ENCODE results near the gene ADORA2A. TPM values are rescaled to one million over a fixed set of nuclear protein-coding genes. Genes with fewer than 3 reads are reported as not detected.

Gene ADORA2A
- total RNA-seq, 1 experiment from 2014 or later: 7.6 TPM

DNA sequence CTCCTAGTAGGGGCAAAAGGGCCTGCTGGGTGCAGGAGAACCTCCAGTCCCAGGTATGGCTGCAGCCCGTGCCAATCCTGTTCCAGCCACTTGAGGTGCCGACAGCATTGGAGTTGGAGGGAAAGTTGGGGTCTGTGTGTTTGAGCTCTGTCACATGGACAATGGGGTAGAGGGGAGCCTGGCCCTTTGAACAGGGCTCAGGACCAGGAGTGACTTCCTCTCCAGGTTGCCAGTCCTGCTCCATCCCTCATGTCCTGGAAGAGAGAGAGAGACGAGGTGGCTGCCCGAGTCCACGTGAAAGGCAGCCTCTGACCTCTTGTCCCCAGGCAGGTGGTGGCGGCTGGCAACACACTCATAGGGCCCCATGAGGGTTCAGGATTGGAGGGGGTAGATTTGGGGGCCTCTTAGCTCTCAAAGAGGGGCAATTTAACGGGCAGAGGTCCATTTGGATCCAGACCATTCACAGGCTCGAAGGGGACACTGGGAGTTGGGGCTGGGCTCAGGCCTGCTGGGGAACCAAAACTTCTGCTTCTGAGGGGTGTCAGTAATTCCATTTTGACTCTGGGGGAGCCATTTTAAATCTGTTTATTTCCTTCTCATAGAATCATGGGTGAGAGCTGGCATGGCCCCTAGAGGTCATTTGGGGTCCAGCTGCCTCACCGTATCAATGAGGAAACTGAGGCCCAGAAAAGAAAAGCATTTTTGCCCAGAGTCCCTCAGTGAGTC lies 4.1 kb downstream of the ADORA2A start (continued):
- TF ChIP-seq, protein P1, sequence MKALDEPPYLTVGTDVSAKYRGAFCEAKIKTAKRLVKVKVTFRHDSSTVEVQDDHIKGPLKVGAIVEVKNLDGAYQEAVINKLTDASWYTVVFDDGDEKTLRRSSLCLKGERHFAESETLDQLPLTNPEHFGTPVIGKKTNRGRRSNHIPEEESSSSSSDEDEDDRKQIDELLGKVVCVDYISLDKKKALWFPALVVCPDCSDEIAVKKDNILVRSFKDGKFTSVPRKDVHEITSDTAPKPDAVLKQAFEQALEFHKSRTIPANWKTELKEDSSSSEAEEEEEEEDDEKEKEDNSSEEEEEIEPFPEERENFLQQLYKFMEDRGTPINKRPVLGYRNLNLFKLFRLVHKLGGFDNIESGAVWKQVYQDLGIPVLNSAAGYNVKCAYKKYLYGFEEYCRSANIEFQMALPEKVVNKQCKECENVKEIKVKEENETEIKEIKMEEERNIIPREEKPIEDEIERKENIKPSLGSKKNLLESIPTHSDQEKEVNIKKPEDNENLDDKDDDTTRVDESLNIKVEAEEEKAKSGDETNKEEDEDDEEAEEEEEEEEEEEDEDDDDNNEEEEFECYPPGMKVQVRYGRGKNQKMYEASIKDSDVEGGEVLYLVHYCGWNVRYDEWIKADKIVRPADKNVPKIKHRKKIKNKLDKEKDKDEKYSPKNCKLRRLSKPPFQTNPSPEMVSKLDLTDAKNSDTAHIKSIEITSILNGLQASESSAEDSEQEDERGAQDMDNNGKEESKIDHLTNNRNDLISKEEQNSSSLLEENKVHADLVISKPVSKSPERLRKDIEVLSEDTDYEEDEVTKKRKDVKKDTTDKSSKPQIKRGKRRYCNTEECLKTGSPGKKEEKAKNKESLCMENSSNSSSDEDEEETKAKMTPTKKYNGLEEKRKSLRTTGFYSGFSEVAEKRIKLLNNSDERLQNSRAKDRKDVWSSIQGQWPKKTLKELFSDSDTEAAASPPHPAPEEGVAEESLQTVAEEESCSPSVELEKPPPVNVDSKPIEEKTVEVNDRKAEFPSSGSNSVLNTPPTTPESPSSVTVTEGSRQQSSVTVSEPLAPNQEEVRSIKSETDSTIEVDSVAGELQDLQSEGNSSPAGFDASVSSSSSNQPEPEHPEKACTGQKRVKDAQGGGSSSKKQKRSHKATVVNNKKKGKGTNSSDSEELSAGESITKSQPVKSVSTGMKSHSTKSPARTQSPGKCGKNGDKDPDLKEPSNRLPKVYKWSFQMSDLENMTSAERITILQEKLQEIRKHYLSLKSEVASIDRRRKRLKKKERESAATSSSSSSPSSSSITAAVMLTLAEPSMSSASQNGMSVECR (CRISPR knock-in tag; IDR thresholded peaks at IDR 0.05; ENCODE audit: borderline replicate concordance): no peak
- no peak for TF ChIP-seq CREB1 (CRISPR knock-in tag; IDR thresholded peaks at IDR 0.05)
- no peak for TF ChIP-seq FOXK1 (CRISPR knock-in tag; IDR thresholded peaks at IDR 0.05)
- TF ChIP-seq, protein P2, sequence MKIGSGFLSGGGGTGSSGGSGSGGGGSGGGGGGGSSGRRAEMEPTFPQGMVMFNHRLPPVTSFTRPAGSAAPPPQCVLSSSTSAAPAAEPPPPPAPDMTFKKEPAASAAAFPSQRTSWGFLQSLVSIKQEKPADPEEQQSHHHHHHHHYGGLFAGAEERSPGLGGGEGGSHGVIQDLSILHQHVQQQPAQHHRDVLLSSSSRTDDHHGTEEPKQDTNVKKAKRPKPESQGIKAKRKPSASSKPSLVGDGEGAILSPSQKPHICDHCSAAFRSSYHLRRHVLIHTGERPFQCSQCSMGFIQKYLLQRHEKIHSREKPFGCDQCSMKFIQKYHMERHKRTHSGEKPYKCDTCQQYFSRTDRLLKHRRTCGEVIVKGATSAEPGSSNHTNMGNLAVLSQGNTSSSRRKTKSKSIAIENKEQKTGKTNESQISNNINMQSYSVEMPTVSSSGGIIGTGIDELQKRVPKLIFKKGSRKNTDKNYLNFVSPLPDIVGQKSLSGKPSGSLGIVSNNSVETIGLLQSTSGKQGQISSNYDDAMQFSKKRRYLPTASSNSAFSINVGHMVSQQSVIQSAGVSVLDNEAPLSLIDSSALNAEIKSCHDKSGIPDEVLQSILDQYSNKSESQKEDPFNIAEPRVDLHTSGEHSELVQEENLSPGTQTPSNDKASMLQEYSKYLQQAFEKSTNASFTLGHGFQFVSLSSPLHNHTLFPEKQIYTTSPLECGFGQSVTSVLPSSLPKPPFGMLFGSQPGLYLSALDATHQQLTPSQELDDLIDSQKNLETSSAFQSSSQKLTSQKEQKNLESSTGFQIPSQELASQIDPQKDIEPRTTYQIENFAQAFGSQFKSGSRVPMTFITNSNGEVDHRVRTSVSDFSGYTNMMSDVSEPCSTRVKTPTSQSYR (CRISPR knock-in tag; IDR thresholded peaks at IDR 0.05): no peak
- TF ChIP-seq, protein P3, sequence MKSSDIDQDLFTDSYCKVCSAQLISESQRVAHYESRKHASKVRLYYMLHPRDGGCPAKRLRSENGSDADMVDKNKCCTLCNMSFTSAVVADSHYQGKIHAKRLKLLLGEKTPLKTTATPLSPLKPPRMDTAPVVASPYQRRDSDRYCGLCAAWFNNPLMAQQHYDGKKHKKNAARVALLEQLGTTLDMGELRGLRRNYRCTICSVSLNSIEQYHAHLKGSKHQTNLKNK (CRISPR knock-in tag; IDR thresholded peaks at IDR 0.05): no peak
- TF ChIP-seq CTCF (IDR thresholded peaks at IDR 0.05): no peak

GRCh38 chr22:24432059-24432853 lies 4.9 kb downstream of the ADORA2A start:
- Mint-ChIP-seq H3K4me1 (peaks cover 15% of the 10 kb centered on the region), H3K4me3 (no peak overlapping the region), H3K27ac (no peak overlapping the region), H3K36me3 (no peaks in the 10 kb centered on the region), H3K27me3 (ENCODE audit: low read depth) (no peaks in the 10 kb centered on the region), H3K9me3 (no peaks in the 10 kb centered on the region)
- DNase-seq (ENCODE audit: low spot score) (no peak), ATAC-seq (no peak)
- ChIA-PET POLR2A (interaction anchor here (0.7 kb wide), 1 partner anchor 38 kb away, joined by 3 read pairs; no protein-coding TSS in a partner anchor), CTCF (interaction anchor here (0.5 to 14.0 kb wide), 8 partner anchors 9 to 1496 kb away, joined by 3 to 271 read pairs (median 4); no protein-coding TSS in a partner anchor)
- TF ChIP-seq, protein P4, sequence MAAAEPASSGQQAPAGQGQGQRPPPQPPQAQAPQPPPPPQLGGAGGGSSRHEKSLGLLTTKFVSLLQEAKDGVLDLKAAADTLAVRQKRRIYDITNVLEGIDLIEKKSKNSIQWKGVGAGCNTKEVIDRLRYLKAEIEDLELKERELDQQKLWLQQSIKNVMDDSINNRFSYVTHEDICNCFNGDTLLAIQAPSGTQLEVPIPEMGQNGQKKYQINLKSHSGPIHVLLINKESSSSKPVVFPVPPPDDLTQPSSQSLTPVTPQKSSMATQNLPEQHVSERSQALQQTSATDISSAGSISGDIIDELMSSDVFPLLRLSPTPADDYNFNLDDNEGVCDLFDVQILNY (CRISPR knock-in tag; IDR thresholded peaks at IDR 0.05): no peak
- TF ChIP-seq GRHL2 (CRISPR knock-in tag; IDR thresholded peaks at IDR 0.05; ENCODE audit: insufficient replicate concordance, severe bottlenecking) (no peak), ZNF671 (CRISPR knock-in tag; IDR thresholded peaks at IDR 0.05) (no peak), EMX1 (CRISPR knock-in tag; IDR thresholded peaks at IDR 0.05) (no peak), OVOL2 (CRISPR knock-in tag; IDR thresholded peaks at IDR 0.05; ENCODE audit: borderline replicate concordance) (no peak), ZNF512 (CRISPR knock-in tag; IDR thresholded peaks at IDR 0.05; ENCODE audit: borderline replicate concordance) (no peak), FOXK1 (CRISPR knock-in tag; IDR thresholded peaks at IDR 0.05) (no peak), IRF2 (CRISPR knock-in tag; IDR thresholded peaks at IDR 0.05; ENCODE audit: borderline replicate concordance, low read depth) (no peak), E2F4 (CRISPR knock-in tag; IDR thresholded peaks at IDR 0.05; ENCODE audit: borderline replicate concordance, low read depth) (no peak), SOX15 (CRISPR knock-in tag; IDR thresholded peaks at IDR 0.05) (no peak), GABPB1 (CRISPR knock-in tag; IDR thresholded peaks at IDR 0.05) (no peak)
- TF ChIP-seq, protein P2 (CRISPR knock-in tag; IDR thresholded peaks at IDR 0.05): no peak

Data from WTC11 (cell line).